ENCODE data around the gene APPL1.
"Not testable (repeated sequence)": the region's sequence is repeated elsewhere in the genome, so short reads cannot be mapped to it uniquely, and the experiment has no call there.

APPL1 gene

DNA sequence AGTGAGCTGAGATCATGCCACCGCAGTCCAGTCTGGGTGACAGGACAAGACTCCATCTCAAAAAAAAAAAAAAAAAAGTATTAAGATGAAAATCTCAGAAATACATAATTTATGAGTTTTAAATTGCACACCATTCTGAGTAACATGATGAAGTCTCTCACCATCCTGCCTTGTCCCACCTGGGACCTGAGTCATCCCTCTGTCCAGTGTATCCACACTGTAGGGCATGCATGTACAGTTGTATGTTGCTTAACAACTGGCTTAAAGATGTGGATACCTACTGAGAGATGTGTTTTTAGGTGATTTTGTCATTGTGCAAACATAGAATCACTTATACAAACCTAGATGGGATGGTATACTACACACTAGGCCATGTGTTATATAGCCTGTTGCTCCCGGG lies 47.9 kb downstream of the APPL1 start:
- no peak for DNase-seq

DNA sequence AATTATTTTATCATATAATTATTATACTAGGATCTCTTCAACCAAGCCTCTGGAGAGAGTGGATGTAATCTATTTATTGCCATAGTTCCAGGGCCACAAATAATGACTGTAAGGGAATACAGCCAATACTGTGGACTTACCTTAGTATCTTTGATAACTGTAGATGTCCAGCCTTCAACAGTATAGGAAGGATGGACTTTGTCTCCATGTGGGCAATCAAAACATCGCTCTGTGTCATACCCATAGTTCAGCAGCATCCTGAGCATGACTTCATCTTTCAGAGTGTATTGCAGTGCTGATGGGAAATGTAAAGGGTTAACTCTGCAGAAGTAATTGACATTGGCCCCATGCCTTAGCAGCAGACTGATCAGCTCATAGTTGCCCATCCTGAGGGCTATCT lies 50.7 kb downstream of the APPL1 start:
- DNase-seq: no peak

DNA sequence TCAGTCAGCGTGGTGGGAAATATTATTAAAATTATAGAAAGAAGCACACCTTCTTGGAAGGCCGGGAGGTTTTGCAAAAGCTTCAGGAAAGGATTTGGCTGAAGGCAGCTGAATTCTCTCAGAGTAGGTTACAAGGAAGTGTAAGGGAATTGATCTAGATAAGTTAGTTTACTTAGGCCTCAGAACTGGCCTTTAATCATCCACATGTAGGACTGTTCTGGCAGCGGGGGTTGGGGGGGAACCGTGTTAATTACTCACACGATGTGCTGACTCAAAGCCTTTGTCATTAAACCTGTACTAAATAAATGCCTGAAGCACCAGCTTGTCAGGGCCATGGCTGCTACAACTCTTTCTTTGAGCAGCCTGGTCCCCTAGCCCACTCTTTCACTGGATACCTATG lies 52.2 kb downstream of the APPL1 start:
- DNase-seq: no peak

DNA sequence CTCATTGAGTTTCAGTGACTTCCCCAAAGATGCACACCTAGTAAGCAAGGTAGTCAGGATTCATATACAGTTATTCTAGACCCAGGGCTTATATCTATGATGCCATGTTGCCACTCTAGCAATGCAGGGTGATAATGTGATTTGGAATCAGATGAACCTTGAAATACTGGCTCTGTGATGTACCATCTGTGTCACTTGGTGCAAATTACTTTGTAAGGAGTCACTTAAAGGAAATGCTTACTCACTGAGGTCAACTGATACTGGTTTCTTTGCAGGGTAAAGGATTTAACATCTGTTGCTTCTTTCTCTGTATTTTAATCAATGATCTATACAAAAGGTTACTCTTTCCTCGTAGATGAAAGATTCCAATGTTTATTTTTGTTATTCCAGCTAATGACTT lies 54.2 kb downstream of the APPL1 start:
- DNase-seq: no peak

DNA sequence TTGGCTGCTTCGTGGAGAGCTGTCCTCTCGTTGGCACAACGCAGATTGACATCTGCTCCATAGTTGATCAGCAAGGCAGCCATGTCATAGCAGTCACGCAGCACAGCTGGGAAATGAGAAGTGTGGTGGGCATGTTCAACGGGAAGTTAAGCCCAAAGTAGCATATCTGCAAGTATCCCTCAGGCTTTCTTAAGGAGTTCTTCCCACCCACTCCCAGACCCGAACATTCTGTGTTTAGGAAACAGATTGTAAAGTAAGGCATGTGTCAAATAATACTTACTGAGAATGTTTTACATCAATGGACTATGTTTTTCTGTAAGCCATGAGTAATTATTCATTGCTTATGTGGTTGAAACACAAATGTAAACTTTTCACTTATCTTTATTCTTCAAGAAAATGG lies 55.8 kb downstream of the APPL1 start:
- no peak for DNase-seq

DNA sequence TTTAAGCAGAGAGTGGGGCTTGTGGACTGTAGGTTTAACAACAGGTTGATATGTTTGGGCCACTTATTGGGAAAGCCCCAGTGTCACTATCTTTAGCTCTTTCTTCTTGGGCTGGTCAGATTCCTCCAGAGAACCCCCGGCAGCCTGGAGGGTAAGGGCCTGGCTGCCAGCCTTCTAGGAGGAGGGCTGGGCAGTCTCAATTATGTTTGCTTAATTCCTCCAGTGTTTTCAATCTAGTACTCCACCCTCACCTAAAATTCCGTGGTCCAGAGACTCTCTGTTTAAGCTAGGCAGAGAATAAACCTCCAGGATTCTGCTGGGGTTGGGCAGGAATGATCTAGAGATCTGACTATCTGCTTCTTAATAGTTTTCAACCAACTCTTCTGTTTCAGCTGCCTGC lies 59.7 kb downstream of the APPL1 start:
- DNase-seq: no peak

DNA sequence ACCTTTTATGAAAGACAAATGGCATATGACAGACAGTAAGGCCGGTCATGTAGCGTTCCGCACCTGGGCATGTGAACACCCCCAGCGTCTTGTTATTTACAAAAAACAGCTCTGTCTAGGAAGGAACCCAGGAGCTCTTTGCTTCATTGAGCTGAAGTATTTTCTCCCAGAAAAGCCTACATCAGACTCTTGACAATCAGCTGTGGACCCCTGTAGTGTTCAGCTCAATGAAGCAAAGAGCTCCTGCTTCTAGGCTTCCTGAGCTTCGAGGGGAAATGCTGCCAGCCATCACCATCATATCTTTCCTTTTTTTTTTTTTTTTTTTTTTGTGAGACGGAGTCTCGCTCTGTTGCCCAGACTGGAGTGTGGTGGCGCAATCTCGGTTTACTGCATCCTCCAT lies 60.9 kb downstream of the APPL1 start:
- no peak for DNase-seq

DNA sequence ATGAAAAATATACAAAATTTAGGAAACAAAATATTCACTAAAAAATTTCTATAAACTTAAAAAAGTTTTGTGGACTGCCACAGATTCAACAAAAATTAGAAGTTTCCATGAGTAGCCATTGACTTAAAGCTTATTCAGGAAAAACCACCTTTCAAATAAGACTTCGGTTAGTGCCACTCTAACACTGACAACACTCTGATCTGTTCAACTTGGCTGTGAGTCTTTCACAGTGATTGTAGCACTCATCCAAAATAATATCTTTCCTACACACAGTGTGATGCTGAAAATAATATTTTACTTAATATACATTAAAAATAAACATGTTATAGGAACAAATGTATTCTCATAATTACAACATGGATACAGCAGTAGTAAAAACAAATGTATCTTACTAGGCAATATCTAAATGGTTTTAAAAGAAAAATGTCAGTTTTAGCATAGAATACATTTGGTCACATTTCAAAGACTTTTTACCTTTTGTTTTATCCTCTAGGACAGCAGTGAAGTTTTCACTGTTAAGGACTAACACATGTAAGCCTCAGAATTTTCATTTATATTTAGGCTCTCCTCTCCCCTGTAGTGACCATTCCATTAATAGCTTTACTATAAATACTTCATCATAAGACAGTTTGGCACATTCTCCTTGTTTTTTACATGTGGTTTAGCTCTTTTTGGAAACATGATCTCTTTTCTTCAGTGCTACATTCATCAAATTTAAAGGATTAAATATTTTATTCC lies 64.8 kb downstream of the APPL1 start, which contains the start of gene ASB14:
ASB14 (minus strand) TSS at position 527 of the 738 bp plus-strand sequence. CDS start 652 bp downstream, outside the sequence.
- DNase-seq: no peak

DNA sequence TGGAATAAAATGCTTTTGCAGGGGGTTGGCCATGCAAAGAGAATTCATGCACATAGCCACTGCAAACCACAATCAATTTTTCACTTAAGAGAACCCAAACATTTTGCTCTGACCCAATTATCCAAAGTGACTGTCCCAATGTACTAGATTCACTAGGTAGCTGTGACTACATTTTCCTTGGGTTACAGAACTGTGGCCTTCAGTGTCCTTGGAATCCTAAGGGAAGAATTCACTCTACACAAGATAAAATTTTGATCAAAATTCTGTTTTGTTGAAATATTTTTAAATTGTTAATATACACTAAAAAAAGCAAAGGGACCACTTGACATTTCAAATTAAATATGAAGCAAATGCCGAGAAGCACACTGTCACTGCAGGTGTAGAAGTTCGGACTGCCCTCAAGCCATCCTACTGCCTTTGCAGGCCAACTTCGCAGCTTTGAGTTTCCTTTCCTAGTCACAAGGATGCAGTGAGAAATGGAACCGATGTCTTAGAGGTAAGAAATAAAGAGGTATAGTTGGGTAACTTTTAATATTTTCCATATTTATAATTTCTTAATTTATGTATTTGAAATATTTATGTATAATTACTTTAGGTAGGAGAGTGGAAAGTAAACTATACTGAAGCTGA lies 65.5 kb downstream of the APPL1 start:
- DNase-seq: no peak

DNA sequence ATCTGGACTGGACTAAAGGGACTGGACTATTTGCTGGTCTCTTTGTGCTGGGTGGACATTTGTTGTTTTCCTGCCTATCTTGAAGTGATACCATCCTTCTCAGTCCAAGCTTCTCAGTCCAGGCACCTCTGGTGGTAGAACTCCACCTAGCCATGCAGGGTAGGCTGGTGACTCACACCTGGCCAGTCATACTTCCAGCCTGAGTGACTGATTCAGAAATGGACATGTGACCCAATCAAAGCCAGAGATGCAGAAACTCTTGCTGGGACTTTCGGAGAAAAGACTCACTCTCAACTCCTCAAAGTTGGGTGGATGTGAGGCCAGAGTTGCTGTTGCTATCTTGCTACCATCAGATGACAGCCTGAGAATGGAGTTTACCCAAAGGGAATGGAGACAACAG lies 70.5 kb downstream of the APPL1 start:
- no peak for DNase-seq

DNA sequence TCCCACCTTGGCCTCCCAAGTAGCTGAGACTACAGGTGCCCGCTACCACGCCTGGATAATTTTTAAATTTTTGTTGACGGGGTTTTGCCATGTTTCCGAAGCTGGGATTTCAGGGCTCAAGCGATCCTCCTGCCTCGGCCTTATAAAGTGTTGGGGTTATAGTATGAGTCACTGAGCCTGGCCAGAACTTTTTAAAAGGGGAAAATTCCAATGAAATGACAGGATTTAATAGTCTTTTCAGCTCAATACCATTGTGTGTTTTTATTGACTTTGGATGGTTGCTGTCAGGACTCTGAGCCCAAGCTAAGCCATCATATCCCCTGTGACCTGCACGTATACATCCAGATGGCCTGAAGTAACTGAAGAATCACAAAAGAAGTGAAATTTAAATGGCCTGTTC lies 76.0 kb downstream of the APPL1 start:
- DNase-seq: not testable (repeated sequence)

DNA sequence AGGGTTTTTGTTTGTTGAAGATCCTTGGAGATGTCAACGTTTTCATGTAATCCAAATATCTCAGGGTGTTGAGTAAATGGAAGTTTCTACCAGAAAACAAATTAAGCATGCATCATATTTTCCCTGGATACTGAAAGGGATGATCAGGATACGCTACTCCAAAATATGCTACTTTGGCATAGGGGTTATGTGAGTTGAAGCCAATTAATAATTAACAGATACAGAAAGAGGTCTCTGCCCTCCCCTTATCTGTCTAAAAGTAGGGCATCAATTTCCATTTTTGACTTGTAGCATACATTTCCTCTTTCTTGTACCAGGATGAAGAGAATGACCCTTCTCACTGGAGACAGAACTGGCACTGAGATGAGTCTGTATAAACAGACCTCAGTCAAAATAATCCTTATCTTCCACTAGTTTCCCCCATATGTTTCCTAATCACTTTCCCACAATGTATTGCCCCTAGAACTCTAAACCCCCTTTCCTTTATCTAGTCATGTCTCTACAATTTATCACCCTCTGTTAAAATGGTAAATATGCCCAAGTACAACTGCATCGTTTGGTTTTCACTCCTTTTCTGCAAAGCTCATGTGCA lies 82.3 kb downstream of the APPL1 start:
- DNase-seq: no peak

DNA sequence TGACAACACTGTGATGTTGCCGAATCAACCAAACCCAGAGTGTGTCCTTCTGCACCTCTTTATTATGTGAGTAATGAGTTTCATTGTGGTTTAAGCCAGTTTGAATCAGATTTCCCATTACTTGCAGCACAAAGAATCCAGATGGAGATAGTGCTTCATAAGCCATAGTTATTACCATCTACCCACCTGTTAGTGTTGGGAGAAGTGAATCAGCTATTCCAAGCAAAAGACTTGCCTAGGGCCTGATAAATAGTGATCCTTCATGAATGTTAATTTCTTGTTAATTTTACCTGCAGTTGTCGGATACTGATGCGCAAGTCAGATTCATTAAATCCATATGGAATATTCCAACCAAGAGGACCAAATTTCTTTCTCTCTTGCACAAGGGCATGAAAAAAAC lies 86.7 kb downstream of the APPL1 start:
- DNase-seq: no peak

All from NCI-H526 treated with DMSO at 0.1 percent for 48 hours (cell line).